OCI-LY3 (cell line): Measurements from ENCODE around the gene RNF44.

Experiments
- H2AFZ ChIP-seq: fragments of 200-600, 300-600 bp; shearing (Covaris generic); 2 replicates; pipeline ENCODE4 v1.6.0; 2014; ENCODE audit warnings: antibody characterized with exemption, low read depth, low read length
- H3K27ac ChIP-seq: fragments of 200-600, 300-600 bp; sonication (generic); 2 replicates; pipeline ENCODE4 v1.5.1; 2014; ENCODE audit warnings: mild to moderate bottlenecking, low read length, moderate library complexity, mixed read lengths
- H3K27me3 ChIP-seq: fragments of 200-600, 300-600 bp; sonication (generic); 2 replicates; pipeline ENCODE4 v1.6.1; 2014; ENCODE audit warnings: low read depth, low read length, mixed read lengths
- H3K36me3 ChIP-seq: fragments of 200-600, 300-600 bp; sonication (generic); replicated peaks from 2 replicates; pipeline ENCODE3; 2014; ENCODE audit warnings: low read depth, low read length, mixed read lengths
- H3K4me1 ChIP-seq: fragments of 300-600, 200-600 bp; sonication (generic); 2 replicates; pipeline ENCODE4 v1.6.1; 2014; ENCODE audit warnings: low read length, mixed read lengths
- H3K4me2 ChIP-seq: fragments of 200-600, 300-600 bp; sonication (generic); 2 replicates; pipeline ENCODE4 v1.6.1; 2014; ENCODE audit warnings: low read length, mixed read lengths
- H3K4me3 ChIP-seq: fragments of 300-600, 200-600 bp; sonication (generic); 2 replicates; pipeline ENCODE4 v1.5.1; 2014; ENCODE audit warnings: antibody characterized with exemption, mild to moderate bottlenecking, low read length, moderate library complexity
- H3K79me2 ChIP-seq: fragments of 300-600, 200-600 bp; shearing (Covaris generic); 2 replicates; pipeline ENCODE4 v1.6.1; 2014; ENCODE audit warnings: mild to moderate bottlenecking, low read length, mixed read lengths
- H3K9ac ChIP-seq: fragments of 300-600, 200-600 bp; shearing (Covaris generic); 2 replicates; pipeline ENCODE4 v1.6.0; 2014; ENCODE audit warnings: mild to moderate bottlenecking, low read length, moderate library complexity
- H3K9me3 ChIP-seq: fragments of 200-600, 300-600 bp; shearing (Covaris generic); 2 replicates; pipeline ENCODE4 v1.6.1; 2014; ENCODE audit warnings: low read length, mixed read lengths; ENCODE audit not compliant: insufficient read depth
- H4K20me1 ChIP-seq: fragments of 200-600, 300-600 bp; sonication (generic); 2 replicates; pipeline ENCODE4 v1.6.1; 2016; ENCODE audit warnings: low read length, mixed read lengths; ENCODE audit not compliant: insufficient read depth
- EZH2phosphoT487 ChIP-seq: fragments of 200-600 bp; shearing (Covaris generic); IDR thresholded peaks from 2 replicates; pipeline ENCODE4 v1.6.1; 2018; ENCODE audit warnings: antibody characterized with exemption, mixed run types, low read depth
- TF ChIP-seq, protein P1 (sequence below): fragments of 200-600, 300-600 bp; sonication (generic); IDR thresholded peaks from 2 replicates; pipeline ENCODE4 v1.5.1; 2014; ENCODE audit warnings: antibody characterized with exemption, low read length, low read depth

Gene RNF44

DNA sequence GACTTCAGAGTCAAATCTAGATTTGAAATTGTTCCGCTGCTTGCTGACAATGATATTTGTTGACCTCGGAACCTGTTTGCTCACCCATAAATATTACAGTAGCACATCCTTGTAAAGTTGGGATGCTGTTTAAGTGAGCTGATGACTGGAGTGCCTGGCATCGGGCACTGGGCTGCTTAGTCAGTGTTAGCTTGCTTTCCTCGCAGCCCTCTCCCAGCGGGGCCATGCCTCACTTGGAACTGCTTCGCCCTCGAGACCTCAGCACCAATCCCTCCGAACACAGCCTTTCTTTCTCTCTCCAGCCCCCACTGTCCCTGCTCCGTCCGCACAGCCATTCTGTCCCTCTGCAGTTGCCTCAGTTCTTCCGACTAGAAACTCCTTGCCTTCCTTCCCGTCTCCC lies 23.4 kb downstream of the RNF44 start:
- Histone ChIP-seq H3K4me2 (no peak overlapping the region), H3K27ac (no peak overlapping the region), H2AFZ (no peak overlapping the region), H3K9ac (no peak overlapping the region), H3K27me3 (no peaks in the 10 kb centered on the region), H4K20me1 (no peaks in the 10 kb centered on the region), H3K4me3 (no peak overlapping the region), H3K79me2 (no peaks in the 10 kb centered on the region), H3K36me3 (peaks cover 14% of the 10 kb centered on the region), H3K9me3 (no peaks in the 10 kb centered on the region), H3K4me1 (peaks cover 9% of the 10 kb centered on the region; the same call in 1 of the 2 replicates)
- TF ChIP-seq, protein P1, sequence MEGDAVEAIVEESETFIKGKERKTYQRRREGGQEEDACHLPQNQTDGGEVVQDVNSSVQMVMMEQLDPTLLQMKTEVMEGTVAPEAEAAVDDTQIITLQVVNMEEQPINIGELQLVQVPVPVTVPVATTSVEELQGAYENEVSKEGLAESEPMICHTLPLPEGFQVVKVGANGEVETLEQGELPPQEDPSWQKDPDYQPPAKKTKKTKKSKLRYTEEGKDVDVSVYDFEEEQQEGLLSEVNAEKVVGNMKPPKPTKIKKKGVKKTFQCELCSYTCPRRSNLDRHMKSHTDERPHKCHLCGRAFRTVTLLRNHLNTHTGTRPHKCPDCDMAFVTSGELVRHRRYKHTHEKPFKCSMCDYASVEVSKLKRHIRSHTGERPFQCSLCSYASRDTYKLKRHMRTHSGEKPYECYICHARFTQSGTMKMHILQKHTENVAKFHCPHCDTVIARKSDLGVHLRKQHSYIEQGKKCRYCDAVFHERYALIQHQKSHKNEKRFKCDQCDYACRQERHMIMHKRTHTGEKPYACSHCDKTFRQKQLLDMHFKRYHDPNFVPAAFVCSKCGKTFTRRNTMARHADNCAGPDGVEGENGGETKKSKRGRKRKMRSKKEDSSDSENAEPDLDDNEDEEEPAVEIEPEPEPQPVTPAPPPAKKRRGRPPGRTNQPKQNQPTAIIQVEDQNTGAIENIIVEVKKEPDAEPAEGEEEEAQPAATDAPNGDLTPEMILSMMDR = no peak
- no peak for TF ChIP-seq EZH2phosphoT487

GRCh38 chr5:176508603-176509002 lies 28.6 kb downstream of the RNF44 start:
- Histone ChIP-seq H3K9me3 (no peaks in the 10 kb centered on the region), H3K4me1 (no peaks in the 10 kb centered on the region), H3K27me3 (no peaks in the 10 kb centered on the region), H3K79me2 (no peaks in the 10 kb centered on the region), H3K4me2 (no peak overlapping the region), H3K9ac (no peak overlapping the region), H4K20me1 (no peaks in the 10 kb centered on the region), H3K4me3 (no peak overlapping the region), H2AFZ (no peak overlapping the region), H3K27ac (no peak overlapping the region), H3K36me3 (peaks cover 39% of the 10 kb centered on the region)
- TF ChIP-seq, protein P1 = no peak
- no peak for TF ChIP-seq EZH2phosphoT487

DNA sequence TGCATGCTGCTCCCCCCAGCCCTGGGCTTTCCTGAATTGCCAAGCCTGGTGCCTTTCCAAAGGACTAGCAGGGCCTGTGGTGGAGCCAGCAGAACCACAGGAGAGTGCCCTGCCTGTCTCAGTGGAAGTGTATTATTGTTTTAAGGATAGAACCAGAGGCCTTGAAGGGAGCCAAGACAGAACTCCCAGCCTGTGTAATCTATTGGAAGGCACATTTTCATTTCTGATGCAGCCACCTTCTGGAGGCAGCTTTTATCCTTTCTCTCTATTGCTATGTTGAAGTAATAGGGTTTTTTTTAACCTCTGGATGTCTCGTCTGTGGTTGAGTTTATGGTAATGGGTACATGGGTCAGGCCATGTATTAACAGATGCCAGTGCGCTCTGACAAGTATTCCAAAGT lies 29.3 kb downstream of the RNF44 start:
- peaks cover 42% of the 10 kb centered on the region for H3K36me3 ChIP-seq

GRCh38 chr5:176503496-176503895 lies 33.7 kb downstream of the RNF44 start:
- Histone ChIP-seq H3K4me1 (no peaks in the 10 kb centered on the region), H3K9ac (no peak overlapping the region), H3K36me3 (peaks cover 44% of the 10 kb centered on the region), H3K27me3 (no peaks in the 10 kb centered on the region), H3K4me3 (no peak overlapping the region), H4K20me1 (no peaks in the 10 kb centered on the region), H3K79me2 (no peaks in the 10 kb centered on the region), H3K4me2 (no peak overlapping the region), H3K27ac (no peak overlapping the region), H2AFZ (no peak overlapping the region), H3K9me3 (no peaks in the 10 kb centered on the region)
- TF ChIP-seq, protein P1 = no peak
- TF ChIP-seq EZH2phosphoT487 = no peak

More for the DNA sequence above, 29.3 kb downstream of the RNF44 start:
- TF ChIP-seq EZH2phosphoT487 = no peak
- TF ChIP-seq, protein P1 = no peak
- H3K4me2 ChIP-seq = no peak overlapping the region
- no peak overlapping the region for H3K9ac ChIP-seq
- no peaks in the 10 kb centered on the region for H3K4me1 ChIP-seq
- H3K79me2 ChIP-seq = no peaks in the 10 kb centered on the region
- no peaks in the 10 kb centered on the region for H3K27me3 ChIP-seq
- H2AFZ ChIP-seq = no peak overlapping the region
- H3K27ac ChIP-seq = no peak overlapping the region
- no peak overlapping the region for H3K4me3 ChIP-seq
- H4K20me1 ChIP-seq = no peaks in the 10 kb centered on the region
- H3K9me3 ChIP-seq = no peaks in the 10 kb centered on the region
